ENCODE measurements around the gene POLR1G. TPM values are rescaled to one million over a fixed set of nuclear protein-coding genes. Genes with fewer than 3 reads are reported as not detected.
"Not testable (repeated sequence)": the region's sequence is repeated elsewhere in the genome, so short reads cannot be mapped to it uniquely, and the experiment has no call there.

The POLR1G gene
- total and polyA plus RNA-seq, 2 donors from 2014 or later: 2.4 to 3.9 TPM

GRCh38 chr19:45405435-45406225 is 814 bp upstream of the POLR1G start:
- FAIRE-seq (no peak), DNase-seq (peak; percentile 87 to 96 (median 93))
- peak overlapping the region; percentile 88 to 99 for H3K27ac ChIP-seq (ENCODE audit: low read depth in 2 of 2, low read length in 2 of 2)
- H3K9ac ChIP-seq (ENCODE audit: low read length in 3 of 3): peak overlapping the region; percentile 36 to 87 (median 50)
- peaks cover 0 to 10% (median 9%) of the 10 kb centered on the region in 3 donors for H3K4me1 ChIP-seq (ENCODE audit: control insufficient read depth in 2 of 3, insufficient read depth in 2 of 3, low read depth in 1 of 3, low read length in 3 of 3)
- TF ChIP-seq, protein P1, sequence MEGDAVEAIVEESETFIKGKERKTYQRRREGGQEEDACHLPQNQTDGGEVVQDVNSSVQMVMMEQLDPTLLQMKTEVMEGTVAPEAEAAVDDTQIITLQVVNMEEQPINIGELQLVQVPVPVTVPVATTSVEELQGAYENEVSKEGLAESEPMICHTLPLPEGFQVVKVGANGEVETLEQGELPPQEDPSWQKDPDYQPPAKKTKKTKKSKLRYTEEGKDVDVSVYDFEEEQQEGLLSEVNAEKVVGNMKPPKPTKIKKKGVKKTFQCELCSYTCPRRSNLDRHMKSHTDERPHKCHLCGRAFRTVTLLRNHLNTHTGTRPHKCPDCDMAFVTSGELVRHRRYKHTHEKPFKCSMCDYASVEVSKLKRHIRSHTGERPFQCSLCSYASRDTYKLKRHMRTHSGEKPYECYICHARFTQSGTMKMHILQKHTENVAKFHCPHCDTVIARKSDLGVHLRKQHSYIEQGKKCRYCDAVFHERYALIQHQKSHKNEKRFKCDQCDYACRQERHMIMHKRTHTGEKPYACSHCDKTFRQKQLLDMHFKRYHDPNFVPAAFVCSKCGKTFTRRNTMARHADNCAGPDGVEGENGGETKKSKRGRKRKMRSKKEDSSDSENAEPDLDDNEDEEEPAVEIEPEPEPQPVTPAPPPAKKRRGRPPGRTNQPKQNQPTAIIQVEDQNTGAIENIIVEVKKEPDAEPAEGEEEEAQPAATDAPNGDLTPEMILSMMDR (IDR thresholded peaks at IDR 0.05; ENCODE audit: borderline replicate concordance, extremely low read depth, insufficient read depth): no peak
- intact Hi-C loops (cut with DNase I): no loop called here
- H3K9me3 ChIP-seq (ENCODE audit: control insufficient read depth in 2 of 3, insufficient read depth in 1 of 3, low read length in 3 of 3): no peaks in the 10 kb centered on the region
- peaks cover 15% of the 10 kb centered on the region for H3K27me3 ChIP-seq (ENCODE audit: control insufficient read depth, insufficient read depth, low read length)
- peak overlapping the region; percentile 67 to 92 (median 92) for H3K4me3 ChIP-seq (ENCODE audit: low read length in 3 of 3)
- H3K36me3 ChIP-seq (ENCODE audit: control insufficient read depth in 2 of 3, insufficient read depth in 3 of 3, low read length in 3 of 3): no peaks in the 10 kb centered on the region

- no peak overlapping the region for H3K27ac ChIP-seq (ENCODE audit: low read depth in 2 of 2, low read length in 2 of 2)
- no peaks in the 10 kb centered on the region for H3K9me3 ChIP-seq (ENCODE audit: control insufficient read depth in 2 of 3, insufficient read depth in 1 of 3, low read length in 3 of 3)
- intact Hi-C loops (cut with DNase I): no loop called here
- TF ChIP-seq, protein P1 (IDR thresholded peaks at IDR 0.05; ENCODE audit: borderline replicate concordance, extremely low read depth, insufficient read depth): no peak
- H3K36me3 ChIP-seq (ENCODE audit: control insufficient read depth in 2 of 3, insufficient read depth in 3 of 3, low read length in 3 of 3): no peaks in the 10 kb centered on the region
- H3K4me3 ChIP-seq (ENCODE audit: low read length in 3 of 3): peak overlapping the region; percentile 67 to 92 (median 92)
- peaks cover 0 to 10% (median 9%) of the 10 kb centered on the region in 3 donors for H3K4me1 ChIP-seq (ENCODE audit: control insufficient read depth in 2 of 3, insufficient read depth in 2 of 3, low read depth in 1 of 3, low read length in 3 of 3)
- H3K27me3 ChIP-seq (ENCODE audit: control insufficient read depth, insufficient read depth, low read length): peaks cover 15% of the 10 kb centered on the region
- FAIRE-seq (no peak), DNase-seq (no peak)
- peak overlapping the region; percentile 27 to 87 (median 36) for H3K9ac ChIP-seq (ENCODE audit: low read length in 3 of 3)
Measured at GRCh38 chr19:45407091-45407375, 589 bp downstream of the POLR1G start.

DNA sequence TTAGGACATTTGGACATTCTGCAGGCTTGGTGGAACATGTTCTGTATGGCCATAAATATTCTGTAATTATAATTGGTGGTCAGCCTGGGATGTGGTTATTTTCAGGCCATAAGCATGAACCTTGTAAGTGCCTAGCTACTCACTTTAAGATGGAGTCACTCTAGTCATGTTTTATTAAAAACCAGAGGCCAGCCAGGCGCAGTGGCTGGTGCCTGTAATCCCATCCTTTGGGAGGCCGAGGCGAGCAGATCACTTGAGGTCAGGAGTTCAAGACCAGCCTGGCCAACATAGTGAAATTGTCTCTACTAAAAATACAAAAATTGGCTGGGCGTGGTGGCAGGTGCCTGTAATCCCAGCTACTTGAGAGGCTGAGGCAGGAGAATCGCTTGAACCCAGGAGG is 1.1 kb downstream of the POLR1G start:
- H3K4me1 ChIP-seq (ENCODE audit: control insufficient read depth in 2 of 3, insufficient read depth in 2 of 3, low read depth in 1 of 3, low read length in 3 of 3); H3K36me3 ChIP-seq (ENCODE audit: control insufficient read depth in 2 of 3, insufficient read depth in 3 of 3, low read length in 3 of 3); H3K9ac ChIP-seq (ENCODE audit: low read length in 3 of 3); H3K4me3 ChIP-seq (ENCODE audit: low read length in 3 of 3); DNase-seq; intact Hi-C loops (cut with DNase I); H3K27ac ChIP-seq (ENCODE audit: low read depth in 2 of 2, low read length in 2 of 2); FAIRE-seq; H3K9me3 ChIP-seq (ENCODE audit: control insufficient read depth in 2 of 3, insufficient read depth in 1 of 3, low read length in 3 of 3): not testable (repeated sequence)
- peaks cover 15% of the 10 kb centered on the region for H3K27me3 ChIP-seq (ENCODE audit: control insufficient read depth, insufficient read depth, low read length)

- intact Hi-C loops (cut with DNase I): no loop called here
- peaks cover 0 to 10% (median 5%) of the 10 kb centered on the region in 3 donors for H3K4me1 ChIP-seq (ENCODE audit: control insufficient read depth in 2 of 3, insufficient read depth in 2 of 3, low read depth in 1 of 3, low read length in 3 of 3)
- no peak overlapping the region for H3K4me3 ChIP-seq (ENCODE audit: low read length in 3 of 3)
- H3K27ac ChIP-seq (ENCODE audit: low read depth in 2 of 2, low read length in 2 of 2): no peak overlapping the region
- no peak overlapping the region for H3K9ac ChIP-seq (ENCODE audit: low read length in 3 of 3)
- TF ChIP-seq, protein P1 (IDR thresholded peaks at IDR 0.05; ENCODE audit: borderline replicate concordance, extremely low read depth, insufficient read depth): no peak
- no peak for FAIRE-seq
- H3K9me3 ChIP-seq (ENCODE audit: control insufficient read depth in 2 of 3, insufficient read depth in 1 of 3, low read length in 3 of 3): no peaks in the 10 kb centered on the region
- no peaks in the 10 kb centered on the region for H3K36me3 ChIP-seq (ENCODE audit: control insufficient read depth in 2 of 3, insufficient read depth in 3 of 3, low read length in 3 of 3)
- peaks cover 15% of the 10 kb centered on the region for H3K27me3 ChIP-seq (ENCODE audit: control insufficient read depth, insufficient read depth, low read length)
- DNase-seq: no peak
Measured at GRCh38 chr19:45408121-45408520, 1.7 kb downstream of the POLR1G start.

Measured in kidney (tissue), 14 donors.